WERI-Rb-1 (cell line): ENCODE data around the gene SUV39H1.
"Not testable (repeated sequence)": the region's sequence is repeated elsewhere in the genome, so short reads cannot be mapped to it uniquely, and the experiment has no call there.

Experiments
- DNase-seq: peaks from one replicate; pipeline ENCODE4 v3.0.0-alpha.2; 2020
- H3K27ac ChIP-seq: fragments of 250-450 bp; sonication (Bioruptor Pico); 2 replicates; pipeline ENCODE4 v1.5.1; 2020; ENCODE audit warnings: mild to moderate bottlenecking, moderate library complexity
- H3K27me3 ChIP-seq: fragments of 250-450 bp; sonication (Bioruptor Pico); 2 replicates; pipeline ENCODE4 v1.5.1; 2021; ENCODE audit warnings: mild to moderate bottlenecking, low read depth, moderate library complexity; ENCODE audit not compliant: insufficient read depth, severe bottlenecking
- H3K36me3 ChIP-seq: fragments of 250-450 bp; sonication (Bioruptor Pico); 2 replicates; pipeline ENCODE4 v1.5.1; 2020; ENCODE audit warnings: mild to moderate bottlenecking, moderate library complexity
- H3K4me3 ChIP-seq: 2 replicates; pipeline ENCODE4 v1.5.1; 2011; ENCODE audit warnings: low read depth, mild to moderate bottlenecking, control low read depth, low read length
- H3K9me3 ChIP-seq: fragments of 250-450 bp; sonication (Bioruptor Pico); 2 replicates; pipeline ENCODE4 v1.5.1; 2021; ENCODE audit warnings: mild to moderate bottlenecking, moderate library complexity; ENCODE audit not compliant: severe bottlenecking
- TF ChIP-seq, protein P1 (sequence below): IDR thresholded peaks from 2 replicates; pipeline ENCODE4 v1.5.1; 2011; ENCODE audit warnings: low read depth, mild to moderate bottlenecking, control low read depth, inconsistent platforms, low read length

Gene SUV39H1, protein sequence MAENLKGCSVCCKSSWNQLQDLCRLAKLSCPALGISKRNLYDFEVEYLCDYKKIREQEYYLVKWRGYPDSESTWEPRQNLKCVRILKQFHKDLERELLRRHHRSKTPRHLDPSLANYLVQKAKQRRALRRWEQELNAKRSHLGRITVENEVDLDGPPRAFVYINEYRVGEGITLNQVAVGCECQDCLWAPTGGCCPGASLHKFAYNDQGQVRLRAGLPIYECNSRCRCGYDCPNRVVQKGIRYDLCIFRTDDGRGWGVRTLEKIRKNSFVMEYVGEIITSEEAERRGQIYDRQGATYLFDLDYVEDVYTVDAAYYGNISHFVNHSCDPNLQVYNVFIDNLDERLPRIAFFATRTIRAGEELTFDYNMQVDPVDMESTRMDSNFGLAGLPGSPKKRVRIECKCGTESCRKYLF

GRCh38 chrX:48696301-48696908 lies at the start of gene SUV39H1:
Gene SUV39H1 (plus strand): TSS chrX:48696734. CDS start chrX:48696785, 51 bp downstream.
- H3K9me3 ChIP-seq: no peaks in the 10 kb centered on the region
- peak; percentile 80 for DNase-seq
- TF ChIP-seq, protein P1, sequence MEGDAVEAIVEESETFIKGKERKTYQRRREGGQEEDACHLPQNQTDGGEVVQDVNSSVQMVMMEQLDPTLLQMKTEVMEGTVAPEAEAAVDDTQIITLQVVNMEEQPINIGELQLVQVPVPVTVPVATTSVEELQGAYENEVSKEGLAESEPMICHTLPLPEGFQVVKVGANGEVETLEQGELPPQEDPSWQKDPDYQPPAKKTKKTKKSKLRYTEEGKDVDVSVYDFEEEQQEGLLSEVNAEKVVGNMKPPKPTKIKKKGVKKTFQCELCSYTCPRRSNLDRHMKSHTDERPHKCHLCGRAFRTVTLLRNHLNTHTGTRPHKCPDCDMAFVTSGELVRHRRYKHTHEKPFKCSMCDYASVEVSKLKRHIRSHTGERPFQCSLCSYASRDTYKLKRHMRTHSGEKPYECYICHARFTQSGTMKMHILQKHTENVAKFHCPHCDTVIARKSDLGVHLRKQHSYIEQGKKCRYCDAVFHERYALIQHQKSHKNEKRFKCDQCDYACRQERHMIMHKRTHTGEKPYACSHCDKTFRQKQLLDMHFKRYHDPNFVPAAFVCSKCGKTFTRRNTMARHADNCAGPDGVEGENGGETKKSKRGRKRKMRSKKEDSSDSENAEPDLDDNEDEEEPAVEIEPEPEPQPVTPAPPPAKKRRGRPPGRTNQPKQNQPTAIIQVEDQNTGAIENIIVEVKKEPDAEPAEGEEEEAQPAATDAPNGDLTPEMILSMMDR: no peak

DNA sequence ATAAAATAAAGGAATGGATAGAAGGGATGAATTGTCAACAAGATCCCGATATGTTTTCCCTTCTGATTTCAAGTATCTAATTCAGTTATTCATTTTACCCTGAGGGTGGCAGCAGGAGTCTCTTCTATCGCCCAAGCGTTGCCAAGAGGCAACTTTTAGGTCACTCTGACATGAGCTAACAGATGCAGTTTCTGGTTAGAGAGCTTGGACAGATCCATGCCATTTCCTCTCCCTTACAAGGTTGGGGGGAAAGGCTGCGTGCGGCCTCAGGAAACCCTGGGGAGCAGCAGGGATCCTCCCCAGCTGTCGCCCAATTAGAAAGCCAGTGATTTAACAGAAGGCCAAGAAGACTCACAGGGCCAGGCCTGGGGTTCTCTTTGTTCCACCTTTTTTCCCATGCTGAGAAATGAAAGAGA lies 48.2 kb upstream of the SUV39H1 start:
- Histone ChIP-seq H3K4me3 (no peak overlapping the region), H3K27ac (peak overlapping the region; percentile 75), H3K9me3 (no peaks in the 10 kb centered on the region), H3K27me3 (peaks cover 9% of the 10 kb centered on the region), H3K36me3 (no peaks in the 10 kb centered on the region)
- DNase-seq: peak; percentile 72
- TF ChIP-seq, protein P1: no peak

More at GRCh38 chrX:48696301-48696908, at the start of gene SUV39H1:
- Histone ChIP-seq H3K27me3 (peaks cover 19% of the 10 kb centered on the region), H3K4me3 (peak within 1 kb of the TSS; percentile 53), H3K27ac (peak within 1 kb of the TSS; percentile 87), H3K36me3 (peaks cover 14% of the 10 kb centered on the region)

DNA sequence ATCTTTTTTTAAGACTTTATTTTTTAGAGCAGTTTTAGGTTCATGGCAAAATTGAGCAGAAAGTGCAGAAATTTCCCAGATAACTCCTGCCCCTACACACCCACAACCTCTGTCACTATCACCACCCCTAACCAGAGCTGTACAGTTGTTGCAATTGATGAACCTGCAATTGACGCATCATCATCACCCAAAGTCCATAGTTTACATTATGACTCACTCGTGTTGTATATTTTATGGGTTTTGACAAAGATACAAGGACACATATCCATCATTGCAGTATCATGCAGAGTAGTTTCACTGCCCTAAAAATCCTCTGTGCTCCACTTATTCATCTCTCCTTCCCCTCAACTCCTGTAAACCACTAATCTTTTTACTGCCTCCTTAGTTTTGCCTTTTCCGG lies 47.4 kb upstream of the SUV39H1 start:
- TF ChIP-seq, protein P1: no peak
- DNase-seq: no peak
- peak overlapping the region; percentile 75 for H3K27ac ChIP-seq
- peaks cover 9% of the 10 kb centered on the region for H3K27me3 ChIP-seq
- no peaks in the 10 kb centered on the region for H3K36me3 ChIP-seq
- H3K9me3 ChIP-seq: no peaks in the 10 kb centered on the region
- H3K4me3 ChIP-seq: no peak overlapping the region

GRCh38 chrX:48652055-48652579 lies 44.4 kb upstream of the SUV39H1 start:
- not testable (repeated sequence) for H3K9me3 ChIP-seq, H3K27ac ChIP-seq, DNase-seq, H3K4me3 ChIP-seq, H3K27me3 ChIP-seq, H3K36me3 ChIP-seq

GRCh38 chrX:48654746-48655145 lies 41.8 kb upstream of the SUV39H1 start:
- DNase-seq, H3K4me3 ChIP-seq: not testable (repeated sequence)

DNA sequence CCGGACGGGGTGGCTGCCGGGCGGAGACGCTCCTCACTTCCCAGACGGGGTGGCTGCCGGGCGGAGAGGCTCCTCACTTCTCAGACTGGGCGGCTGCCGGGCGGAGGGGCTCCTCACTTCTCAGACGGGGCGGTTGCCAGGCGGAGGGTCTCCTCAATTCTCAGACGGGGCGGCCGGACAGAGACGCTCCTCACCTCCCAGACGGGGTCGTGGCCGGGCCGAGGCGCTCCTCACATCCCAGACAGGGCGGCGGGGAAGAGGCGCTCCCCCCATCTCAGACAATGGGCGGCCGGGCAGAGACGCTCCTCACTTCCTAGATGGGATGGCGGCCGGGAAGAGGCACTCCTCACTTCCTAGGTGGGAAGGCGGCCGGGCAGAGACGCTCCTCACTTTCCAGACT lies 36.8 kb upstream of the SUV39H1 start:
- not testable (repeated sequence) for H3K36me3 ChIP-seq, H3K27me3 ChIP-seq, H3K9me3 ChIP-seq, H3K27ac ChIP-seq, DNase-seq, H3K4me3 ChIP-seq

More at GRCh38 chrX:48654746-48655145, 41.8 kb upstream of the SUV39H1 start:
- not testable (repeated sequence) for H3K27me3 ChIP-seq, H3K36me3 ChIP-seq, H3K27ac ChIP-seq, H3K9me3 ChIP-seq

DNA sequence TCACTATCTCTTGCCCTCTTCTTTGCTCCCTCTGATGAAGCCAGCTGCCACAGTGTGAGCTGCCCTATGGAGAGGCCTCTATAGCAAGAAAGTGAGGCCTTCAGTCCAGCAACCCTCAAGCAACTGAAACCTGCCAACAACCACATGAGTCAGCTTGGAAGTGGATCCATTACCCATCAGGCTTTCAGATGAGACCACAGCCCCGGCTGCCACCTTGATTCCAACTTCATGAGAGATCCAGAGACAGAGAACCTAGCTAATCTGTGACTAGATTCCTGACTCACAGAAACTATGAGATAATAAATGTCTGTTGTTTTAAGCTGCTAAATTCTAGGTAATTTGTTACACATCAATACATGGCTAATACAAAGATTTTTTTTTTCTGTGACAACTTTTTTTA lies 33.3 kb upstream of the SUV39H1 start:
- H3K9me3 ChIP-seq: peaks cover 2% of the 10 kb centered on the region
- no peaks in the 10 kb centered on the region for H3K36me3 ChIP-seq
- peaks cover 3% of the 10 kb centered on the region for H3K27me3 ChIP-seq
- no peak overlapping the region for H3K4me3 ChIP-seq
- TF ChIP-seq, protein P1: no peak
- H3K27ac ChIP-seq: no peak overlapping the region
- DNase-seq: no peak
